SK-N-MC (cell line): ENCODE results near the gene PLEKHH3.

Experiments used
- EZH2 ChIP-seq: fragments of 200-600 bp; sonication (generic); IDR thresholded peaks from one replicate; pipeline ENCODE4 v1.6.1; 2017; ENCODE audit warnings: antibody characterized with exemption
- FOXP2 ChIP-seq: optimal IDR thresholded peaks from 2 replicates; pipeline ENCODE3; 2011; ENCODE audit warnings: mild to moderate bottlenecking, moderate library complexity; ENCODE audit not compliant: insufficient read depth; ENCODE audit errors: extremely low read length, control extremely low read depth
- POLR2AphosphoS5 ChIP-seq: IDR thresholded peaks from 2 replicates; pipeline ENCODE4 v1.6.1; 2012; ENCODE audit warnings: mild to moderate bottlenecking, low read depth, low read length, borderline replicate concordance

GRCh38 chr17:42673885-42674754 lies 2.7 kb downstream of the PLEKHH3 start:
- TF ChIP-seq EZH2, result no peak
- TF ChIP-seq POLR2AphosphoS5, result no peak
- TF ChIP-seq FOXP2, result no peak
